HG03521 (cell line): ENCODE measurements around the gene SCML1.
"Not testable (repeated sequence)": the region's sequence is repeated elsewhere in the genome, so short reads cannot be mapped to it uniquely, and the experiment has no call there.

Source experiments
- ATAC-seq: cut with Tn5 transposase; IDR thresholded peaks from one replicate; pipeline ENCODE4 v1.9.1; 2021; ENCODE audit warnings: mild to moderate bottlenecking, moderate library complexity; ENCODE audit not compliant: unreplicated experiment

Gene SCML1

GRCh38 chrX:17738737-17739535, 1.6 kb downstream of the SCML1 start:
- no peak for ATAC-seq

DNA sequence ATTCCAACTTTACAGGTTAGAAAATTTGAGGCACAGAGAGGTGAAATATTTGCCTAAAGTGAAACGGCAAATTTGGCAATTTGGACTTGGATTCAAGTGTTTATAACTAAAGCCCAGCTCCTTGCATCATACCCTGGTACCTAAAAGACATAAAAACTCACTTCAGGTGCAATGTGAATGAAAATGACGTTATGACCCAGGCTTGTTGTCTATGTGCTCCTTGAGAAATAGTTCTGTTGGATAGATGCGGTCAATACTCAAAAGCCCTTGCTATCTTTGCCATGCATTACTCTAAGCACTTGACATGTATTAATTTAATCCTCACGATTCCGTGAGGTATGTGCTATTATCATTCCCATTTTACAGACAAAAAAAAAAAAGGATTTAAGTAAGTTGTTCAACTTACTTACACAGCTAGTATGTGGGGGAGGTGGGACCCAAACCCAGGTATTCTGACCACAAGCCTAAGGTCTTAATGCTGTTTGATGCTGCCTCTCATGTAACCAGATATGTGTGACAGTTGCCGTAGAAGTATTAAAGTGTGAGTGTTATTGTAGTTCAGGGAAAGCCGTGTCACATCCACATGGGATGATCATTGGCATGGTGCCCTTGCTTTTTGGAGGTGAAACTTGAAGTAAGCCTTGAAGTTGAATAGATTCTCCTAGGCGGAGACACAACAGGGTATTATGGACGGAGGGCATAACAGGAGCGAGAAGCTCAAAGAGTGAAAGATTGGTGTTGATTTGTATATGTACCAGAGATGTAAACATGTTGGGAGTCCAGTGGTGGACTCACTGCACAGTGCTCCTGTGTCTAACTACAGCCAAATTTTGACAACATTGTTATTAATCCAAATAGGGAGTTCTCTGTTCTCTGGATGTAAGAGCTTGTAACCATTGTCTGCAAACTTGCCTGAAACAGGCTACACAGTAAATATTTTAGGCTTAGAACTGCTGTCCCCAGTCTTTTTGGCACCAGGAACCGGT, 3.1 kb downstream of the SCML1 start:
- ATAC-seq: no peak

DNA sequence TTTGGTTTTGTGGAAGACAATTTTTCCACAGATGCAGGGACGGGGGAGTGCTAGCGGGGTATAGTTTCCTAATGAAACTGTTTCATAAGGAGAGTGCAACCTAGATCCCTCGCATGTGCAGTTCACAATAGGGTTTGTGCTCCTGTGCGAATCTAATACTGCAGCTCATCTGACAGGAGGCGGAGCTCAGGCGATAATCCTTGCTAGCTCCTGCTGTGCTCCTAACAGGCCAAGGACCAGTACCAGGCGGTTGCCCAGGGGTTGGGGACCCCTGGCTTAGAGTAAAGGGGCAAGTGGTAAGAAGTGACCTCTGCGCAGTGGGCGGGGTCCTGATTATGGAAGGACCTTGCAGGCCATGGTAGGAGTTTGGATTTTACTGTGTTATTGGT, 3.8 kb downstream of the SCML1 start:
- ATAC-seq: no peak

- ATAC-seq: no peak
Observed at GRCh38 chrX:17743913-17744312, 6.6 kb downstream of the SCML1 start.

GRCh38 chrX:17744896-17745523, 7.7 kb downstream of the SCML1 start:
- ATAC-seq: no peak

- ATAC-seq: no peak
Observed at GRCh38 chrX:17747692-17748091, 10.4 kb downstream of the SCML1 start.

DNA sequence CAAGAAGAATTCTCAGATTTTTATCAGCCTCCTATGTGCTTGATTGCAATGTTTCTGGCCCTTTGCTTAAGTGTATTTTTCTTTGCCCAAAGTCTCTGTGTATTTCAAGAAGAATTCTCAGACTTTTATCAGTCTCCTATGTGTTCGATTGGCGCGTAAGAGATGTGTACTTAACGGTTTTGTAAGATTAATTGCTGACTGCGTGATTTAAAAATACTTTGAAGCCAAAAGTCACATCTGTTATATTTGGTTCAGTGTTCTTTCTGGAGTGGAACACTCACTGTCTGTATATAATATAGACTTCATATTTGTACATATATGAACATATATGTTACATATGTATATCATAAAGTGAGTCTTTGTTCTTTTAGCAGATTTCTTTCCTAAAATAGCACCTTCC, 11.4 kb downstream of the SCML1 start:
- no peak for ATAC-seq

GRCh38 chrX:17750436-17750835, 13.1 kb downstream of the SCML1 start:
- ATAC-seq: no peak

GRCh38 chrX:17758382-17758781, 21.1 kb downstream of the SCML1 start:
- ATAC-seq: no peak

DNA sequence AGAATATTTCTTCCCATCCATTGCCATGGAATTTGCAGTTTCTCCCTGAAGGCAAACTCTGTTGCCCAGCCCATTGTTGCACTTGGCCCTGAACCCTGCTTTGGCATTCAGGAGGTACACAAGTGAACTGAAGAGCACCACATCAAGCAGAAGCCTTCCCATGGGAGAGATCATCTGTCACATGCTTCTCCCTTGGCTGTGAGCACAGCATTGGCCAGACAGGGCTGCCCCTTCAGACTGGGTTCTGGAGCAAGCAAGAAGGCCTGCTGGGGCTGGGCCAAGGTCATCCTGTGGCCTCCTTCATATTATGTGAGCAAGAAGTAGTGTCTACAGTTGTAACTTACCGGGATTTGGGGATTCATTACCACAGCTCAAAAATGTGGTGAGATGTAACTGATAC, 22.7 kb downstream of the SCML1 start:
- ATAC-seq: no peak

DNA sequence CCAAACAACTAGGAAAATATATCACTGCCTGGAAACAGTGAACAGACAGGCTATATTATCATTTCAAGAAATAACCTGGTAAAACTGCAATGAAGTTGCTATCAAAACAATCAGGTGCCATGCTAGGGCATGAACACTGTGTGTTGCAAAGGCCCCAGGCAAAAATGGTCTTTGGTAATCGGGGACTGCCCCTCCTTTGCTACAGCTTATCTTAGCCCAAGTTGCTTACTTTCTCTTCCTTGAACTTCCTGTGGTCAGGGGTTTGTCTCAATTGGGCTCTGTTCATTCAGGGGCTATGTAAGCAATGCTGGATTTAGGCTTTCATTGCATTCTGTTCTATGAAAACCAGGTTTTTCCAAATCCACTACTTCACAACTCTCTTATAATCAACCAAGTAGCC, 30.4 kb downstream of the SCML1 start:
- no peak for ATAC-seq

DNA sequence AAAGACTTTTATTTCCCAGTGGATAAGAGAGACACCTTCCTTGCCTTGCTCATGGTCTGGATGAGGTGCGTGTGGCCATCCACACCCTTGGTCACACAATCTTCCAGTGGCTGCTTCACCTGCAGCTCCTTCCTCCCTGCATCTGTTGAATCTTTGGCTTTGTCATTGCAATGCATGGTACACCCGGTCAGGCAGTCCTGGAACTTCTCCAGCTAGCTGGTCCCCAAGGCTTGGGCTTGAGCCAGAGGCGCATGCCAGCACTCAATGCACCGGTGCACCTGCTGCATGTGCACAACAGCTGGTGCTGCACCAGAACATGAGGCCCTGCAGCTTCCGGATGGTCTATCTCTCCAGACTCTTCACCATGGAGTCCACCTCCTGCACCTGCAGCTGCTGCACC, 31.7 kb downstream of the SCML1 start:
- ATAC-seq: no peak

DNA sequence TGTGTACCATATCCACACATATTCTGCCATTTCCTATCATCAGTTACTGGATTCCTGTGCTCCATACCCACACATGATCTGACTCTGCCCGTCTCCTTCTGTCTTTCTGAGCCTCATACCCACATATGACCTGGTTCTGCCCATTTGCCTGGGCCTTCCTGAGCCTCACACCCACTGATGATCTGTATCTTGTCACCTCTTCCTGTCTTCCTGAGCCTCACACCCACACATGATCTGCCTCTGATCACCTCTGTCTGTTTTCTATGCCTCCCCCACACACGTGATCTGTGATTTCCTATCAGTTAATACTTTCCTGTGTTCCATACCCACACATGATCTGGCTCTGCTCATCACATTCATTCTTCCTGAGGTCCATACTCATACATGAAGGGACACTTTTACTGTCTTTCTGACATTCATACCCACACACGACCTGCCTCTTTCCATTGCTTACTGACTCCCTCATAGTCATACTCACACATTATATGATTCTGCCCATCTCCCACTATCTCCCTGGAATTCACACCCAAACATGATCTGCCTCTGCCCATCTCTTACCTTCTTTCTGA, 32.5 kb downstream of the SCML1 start:
- no peak for ATAC-seq

GRCh38 chrX:17773221-17773876, 36.1 kb downstream of the SCML1 start:
- no peak for ATAC-seq

DNA sequence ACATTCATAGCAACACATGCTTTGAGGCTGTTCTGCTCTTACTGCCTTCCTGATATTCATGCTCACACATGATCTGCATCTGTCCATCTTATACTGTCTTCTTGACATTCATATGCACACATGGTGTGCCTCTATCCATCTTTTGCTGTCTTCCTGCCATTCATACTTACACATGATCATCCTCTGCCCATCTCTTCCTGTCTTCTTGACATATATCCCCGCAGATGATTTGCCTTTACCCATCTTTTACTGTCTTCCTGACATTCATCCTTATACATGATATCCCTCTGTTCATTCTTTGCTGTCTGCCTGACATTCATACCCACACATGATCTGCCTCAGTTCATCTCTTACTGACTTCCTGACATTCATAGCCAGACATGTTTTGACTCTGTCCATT, 36.8 kb downstream of the SCML1 start:
- ATAC-seq: no peak

GRCh38 chrX:17778997-17779396, 41.7 kb downstream of the SCML1 start:
- no peak for ATAC-seq

GRCh38 chrX:17779434-17779833, 42.1 kb downstream of the SCML1 start:
- ATAC-seq: no peak

GRCh38 chrX:17786554-17787347, 49.5 kb downstream of the SCML1 start:
- not testable (repeated sequence) for ATAC-seq

DNA sequence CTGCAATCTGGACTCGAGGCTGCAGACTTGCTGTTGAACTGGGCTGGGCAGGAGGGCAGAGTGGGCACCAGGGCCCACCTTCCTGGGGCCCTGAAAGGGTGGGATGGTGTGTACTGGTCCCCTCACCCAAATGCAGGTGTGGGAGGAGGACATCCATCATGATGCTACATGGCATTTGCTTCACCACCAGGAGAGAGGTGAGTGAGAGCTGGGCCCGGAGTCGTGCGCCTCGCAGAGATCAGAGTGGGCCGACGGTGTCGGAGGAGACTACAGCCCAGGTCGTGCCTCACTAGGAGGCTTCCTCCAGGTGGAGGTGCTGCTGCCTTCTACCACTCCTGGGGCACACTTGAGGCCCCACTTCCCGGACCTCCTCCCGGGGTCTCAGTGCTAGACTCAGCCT, 50.3 kb downstream of the SCML1 start:
- ATAC-seq: no peak

DNA sequence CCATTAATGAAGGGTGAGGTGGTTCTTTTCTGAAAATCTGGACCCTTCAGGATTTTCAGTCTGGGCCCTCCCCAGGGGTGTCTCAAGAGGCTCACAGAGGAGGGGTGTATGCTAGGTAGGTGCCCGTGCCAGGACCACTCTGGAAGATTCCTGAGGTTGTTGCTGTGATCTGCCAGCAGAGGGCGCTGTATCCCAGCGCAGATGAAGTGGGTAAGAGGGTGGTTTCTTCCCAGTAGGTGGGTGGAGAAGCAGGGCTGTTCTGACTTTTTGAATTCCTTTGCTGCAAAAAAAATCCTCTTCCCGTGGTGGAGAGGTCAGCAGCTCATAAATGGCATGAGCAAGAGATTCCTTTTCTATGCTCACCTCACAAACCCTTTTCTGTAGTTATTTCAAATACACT, 51.1 kb downstream of the SCML1 start:
- no peak for ATAC-seq
